ENCODE results near the gene OR11H6.

GRCh38 chr14:20197459-20197858, 26.1 kb upstream of the OR11H6 start:
- TF ChIP-seq CTCF (conservative IDR thresholded peaks at IDR 0.05; ENCODE audit: low read length) (no peak), EZH2phosphoT487 (IDR thresholded peaks at IDR 0.05; ENCODE audit: borderline replicate concordance, low read depth, low read length) (no peak)
